HCT116 (cell line): ENCODE data around the gene FSTL4. TPM values are rescaled to one million over a fixed set of nuclear protein-coding genes. Genes with fewer than 3 reads are reported as not detected.

Source experiments
- ATAC-seq: fragments of 200-7000 bp; cut with Tn5 transposase; 2 replicates; pipeline ENCODE4 v1.9.1; 2020; ENCODE audit warnings: mild to moderate bottlenecking, moderate library complexity
- BruUV-seq: library from RNA; stranded (reverse); fragments of 400-500 nt; replicated peaks from 2 replicates; lab custom pipeline; 2021; lab: Mats Ljungman, UMichigan
- CTCF ChIA-PET: fragments of 300-600 bp; sonication (Branson Sonifier 250); formaldehyde crosslinking; loops from one replicate; lab custom pipeline; 2021; ENCODE audit warnings: antibody characterized with exemption; lab: Charles Lee
- POLR2A ChIA-PET: fragments of 300-600, 350-600 bp; sonication (Branson Sonifier 250); formaldehyde crosslinking; loops from one replicate; lab custom pipeline; 2021; ENCODE audit warnings: antibody characterized with exemption; lab: Charles Lee
- RAD21 ChIA-PET, 2 experiments: fragments of 300-600 bp; sonication (Branson Sonifier 250); formaldehyde crosslinking; loops; one replicate each; lab custom pipeline; 2023; ENCODE audit warnings: low total read pairs in 2 of 2; ENCODE audit not compliant: uncharacterized antibody in 2 of 2, unreplicated experiment in 2 of 2, low non-redundant PET in 1 of 2; lab: Charles Lee
- DNase-seq: peaks from one replicate; pipeline ENCODE4 v3.0.0-alpha.2; 2010; ENCODE audit warnings: low read depth, low spot score
- H2AFZ ChIP-seq: fragments of 200-600 bp; shearing (Covaris generic), sonication (generic); 2 replicates; pipeline ENCODE4 v1.6.1; 2017; ENCODE audit warnings: low read depth, mixed run types, mixed read lengths, antibody characterized with exemption, low read length; ENCODE audit not compliant: poor library complexity, severe bottlenecking
- H3K27ac ChIP-seq: 2 replicates; pipeline ENCODE4 v1.5.1; 2012; ENCODE audit warnings: low read depth, low read length
- H3K27me3 ChIP-seq: fragments of 200-600 bp; sonication (generic); 2 replicates; pipeline ENCODE4 v1.6.1; 2016; ENCODE audit warnings: mixed run types, low read length, mixed read lengths; ENCODE audit not compliant: insufficient read depth
- H3K36me3 ChIP-seq, 2 experiments: fragments of 200-500 bp in 1 of 2; fragments of 200-600 bp in 1 of 2; sonication (Bioruptor generic) in 1 of 2; sonication (generic) in 1 of 2; 2 replicates each; pipeline versions ENCODE4 v1.5.1 to v1.6.1; 2014 to 2016; ENCODE audit warnings: low read length in 2 of 2, inconsistent platforms in 1 of 2, mixed read lengths in 1 of 2, mixed run types in 1 of 2; ENCODE audit not compliant: insufficient read depth in 2 of 2, control insufficient read depth in 1 of 2
- H3K4me1 ChIP-seq, 2 experiments: fragments of 200-600 bp in 1 of 2; sonication (generic) in 1 of 2; 2 replicates each; pipeline versions ENCODE4 v1.5.1 to v1.6.1; 2012 to 2017; ENCODE audit warnings: low read length in 2 of 2, inconsistent platforms in 1 of 2, mild to moderate bottlenecking in 1 of 2, mixed read lengths in 1 of 2, mixed run types in 1 of 2, moderate library complexity in 1 of 2; ENCODE audit not compliant: insufficient read depth in 2 of 2, control insufficient read depth in 1 of 2
- H3K4me2 ChIP-seq: fragments of 200-600 bp; sonication (generic); 2 replicates; pipeline ENCODE4 v1.6.1; 2017; ENCODE audit warnings: mixed run types, low read length, mixed read lengths
- H3K4me3 ChIP-seq, 2 experiments: fragments of 200-600 bp in 1 of 2; sonication (generic) in 1 of 2; replicated peaks in 1 of 2; 2 replicates each; pipeline ENCODE4 v1.5.1; 2011 to 2016; ENCODE audit warnings: low read length in 2 of 2, control low read depth in 1 of 2, low read depth in 1 of 2, mild to moderate bottlenecking in 1 of 2, mixed read lengths in 1 of 2, mixed run types in 1 of 2
- H3K79me2 ChIP-seq: fragments of 200-600 bp; sonication (generic); 2 replicates; pipeline ENCODE4 v1.6.1; 2017; ENCODE audit warnings: mild to moderate bottlenecking, mixed run types, low read length, moderate library complexity, mixed read lengths; ENCODE audit not compliant: insufficient read depth
- H3K9ac ChIP-seq: fragments of 200-600 bp; sonication (generic); 2 replicates; pipeline ENCODE4 v1.6.1; 2016; ENCODE audit warnings: low read length, mixed read lengths
- H3K9me2 ChIP-seq: fragments of 200-600 bp; sonication (generic), shearing (Covaris generic); 2 replicates; pipeline ENCODE4 v1.6.1; 2017; ENCODE audit warnings: mixed run types, mild to moderate bottlenecking, moderate library complexity; ENCODE audit not compliant: insufficient read depth
- H3K9me3 ChIP-seq, 2 experiments: fragments of 200-500 bp in 1 of 2; fragments of 200-600 bp in 1 of 2; sonication (Bioruptor generic) in 1 of 2; sonication (generic) in 1 of 2; 2 replicates each; pipeline ENCODE4 v1.6.1; 2014 to 2017; ENCODE audit warnings: low read length in 2 of 2, mixed read lengths in 2 of 2, inconsistent platforms in 1 of 2, low read depth in 1 of 2, mild to moderate bottlenecking in 1 of 2, mixed run types in 1 of 2, moderate library complexity in 1 of 2; ENCODE audit not compliant: control insufficient read depth in 1 of 2, insufficient read depth in 1 of 2
- H4K20me1 ChIP-seq: fragments of 200-600 bp; sonication (generic), shearing (Covaris generic); 2 replicates; pipeline ENCODE4 v1.6.1; 2017; ENCODE audit warnings: mixed run types, mild to moderate bottlenecking, moderate library complexity; ENCODE audit not compliant: insufficient read depth
- CBX3 ChIP-seq: IDR thresholded peaks from 2 replicates; pipeline ENCODE4 v1.6.1; 2012; ENCODE audit warnings: low read depth
- CEBPB ChIP-seq: IDR thresholded peaks from 2 replicates; pipeline ENCODE4 v1.6.1; 2012; ENCODE audit warnings: low read depth
- EGR1 ChIP-seq: IDR thresholded peaks from 2 replicates; pipeline ENCODE4 v1.6.1; 2012; ENCODE audit warnings: low read depth
- EZH2phosphoT487 ChIP-seq: fragments of 200-600 bp; IDR thresholded peaks from 2 replicates; pipeline ENCODE4 v1.6.1; 2018; ENCODE audit warnings: antibody characterized with exemption, borderline replicate concordance
- FOSL1 ChIP-seq: IDR thresholded peaks from 2 replicates; pipeline ENCODE4 v1.6.1; 2012; ENCODE audit warnings: low read depth
- POLR2A ChIP-seq: IDR thresholded peaks from 2 replicates; pipeline ENCODE4 v1.7.0; 2011; ENCODE audit warnings: borderline replicate concordance; ENCODE audit not compliant: insufficient read depth, insufficient read length; ENCODE audit errors: extremely low read depth
- POLR2AphosphoS5 ChIP-seq: IDR thresholded peaks from 2 replicates; pipeline ENCODE4 v1.6.1; 2011; ENCODE audit warnings: mild to moderate bottlenecking, low read depth, low read length, moderate library complexity
- RAD21 ChIP-seq: IDR thresholded peaks from 2 replicates; pipeline ENCODE4 v1.6.1; 2012; ENCODE audit warnings: low read depth, mild to moderate bottlenecking
- SIN3A ChIP-seq: IDR thresholded peaks from 2 replicates; pipeline ENCODE4 v1.6.1; 2012; ENCODE audit warnings: low read depth
- SP1 ChIP-seq: IDR thresholded peaks from 2 replicates; pipeline ENCODE4 v1.6.1; 2012; ENCODE audit warnings: low read depth
- SRF ChIP-seq: IDR thresholded peaks from 2 replicates; pipeline ENCODE4 v1.6.1; 2012; ENCODE audit warnings: low read depth
- TCF7L2 ChIP-seq: IDR thresholded peaks from 2 replicates; pipeline ENCODE4 v1.7.0; 2011; ENCODE audit warnings: borderline replicate concordance, inconsistent platforms; ENCODE audit not compliant: insufficient read depth, insufficient read length; ENCODE audit errors: extremely low read depth
- YY1 ChIP-seq: IDR thresholded peaks from 2 replicates; pipeline ENCODE4 v1.6.1; 2011; ENCODE audit warnings: low read length, low read depth, moderate library complexity, mild to moderate bottlenecking; ENCODE audit not compliant: insufficient replicate concordance; ENCODE audit errors: extremely low read depth
- ZFX ChIP-seq: fragments of 450-650 bp; IDR thresholded peaks from 2 replicates; pipeline ENCODE4 v1.6.1; 2017
- ZNF274 ChIP-seq: fragments of 200-500 bp; sonication (Bioruptor generic); IDR thresholded peaks from 2 replicates; pipeline ENCODE4 v1.6.1; 2014; ENCODE audit warnings: mild to moderate bottlenecking, low read depth, low read length, inconsistent platforms
- intact Hi-C: fragments of 100-400 bp; cut with micrococcal nuclease; formaldehyde crosslinking; loops from 2 replicates; pipeline ENCODE4 v1.10.0; 2022
- total RNA-seq: library from RNA; stranded (reverse); gene quantifications from one replicate; pipeline ENCODE4 v1.2.1, GENCODE V29; 2021; ENCODE audit not compliant: unreplicated experiment
- TF ChIP-seq, protein P1 (sequence below), 3 experiments: fragments of 200-600 bp in 1 of 3; sonication (generic) in 1 of 3; IDR thresholded peaks in 2 of 3; conservative IDR thresholded peaks in 1 of 3; 2 replicates each; pipeline ENCODE4 v1.5.1; 2012 to 2017; ENCODE audit warnings: low read depth in 2 of 3, low read length in 2 of 3, antibody characterized with exemption in 1 of 3, borderline replicate concordance in 1 of 3, control low read depth in 1 of 3, mild to moderate bottlenecking in 1 of 3, mixed read lengths in 1 of 3, mixed run types in 1 of 3, moderate library complexity in 1 of 3; ENCODE audit not compliant: insufficient read depth in 1 of 3
- TF ChIP-seq, protein P2 (sequence below): IDR thresholded peaks from 2 replicates; pipeline ENCODE4 v1.6.1; 2011; ENCODE audit warnings: mild to moderate bottlenecking, low read length, moderate library complexity; ENCODE audit not compliant: insufficient replicate concordance; ENCODE audit errors: extremely low read depth
- TF ChIP-seq, protein P3 (sequence below): IDR thresholded peaks from 2 replicates; pipeline ENCODE4 v1.6.1; 2012; ENCODE audit warnings: low read depth
- TF ChIP-seq, protein P4 (sequence below): IDR thresholded peaks from 2 replicates; pipeline ENCODE4 v1.6.1; 2012
- TF ChIP-seq, protein P5 (sequence below): IDR thresholded peaks from 2 replicates; pipeline ENCODE4 v1.6.1; 2012

Gene FSTL4
- total RNA-seq, 1 experiment from 2014 or later, result 0.37 TPM

DNA sequence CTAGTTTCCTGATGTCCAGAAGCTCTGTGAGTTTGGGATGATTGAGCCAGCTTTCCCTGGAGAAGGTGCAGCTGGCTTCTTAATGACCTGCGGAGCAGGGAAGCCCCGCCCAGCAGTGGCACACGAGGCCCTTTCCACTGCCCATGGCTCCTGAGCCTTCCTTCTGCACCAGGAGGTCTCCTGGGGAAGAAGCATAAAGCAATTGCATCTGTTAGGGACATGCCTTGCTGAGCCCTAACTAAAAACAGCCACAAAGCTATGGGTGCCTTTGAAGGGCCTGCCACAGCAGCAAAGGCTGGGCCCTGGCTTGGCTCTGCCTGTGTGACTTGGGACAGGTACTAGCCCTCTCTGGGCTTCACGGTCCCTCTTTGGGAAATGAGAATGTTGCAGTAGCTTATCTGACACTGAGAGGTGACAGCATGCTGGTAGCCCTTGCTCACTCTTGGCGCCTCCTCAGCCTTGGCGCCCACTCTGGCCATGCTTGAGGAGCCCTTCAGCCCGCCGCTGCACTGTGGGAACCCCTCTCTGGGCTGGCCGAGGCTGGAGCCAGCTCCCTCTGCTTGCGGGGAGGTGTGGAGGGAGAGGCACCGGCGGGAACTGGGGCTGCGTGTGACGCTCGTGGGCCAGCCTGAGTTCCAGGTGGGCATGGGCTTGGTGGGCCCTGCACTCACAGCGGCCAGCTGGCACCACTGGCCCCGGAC lies 218.4 kb downstream of the FSTL4 start:
- no peak overlapping the region for H3K4me3 ChIP-seq

More for the DNA sequence above, 218.4 kb downstream of the FSTL4 start:
- Histone ChIP-seq H3K9me2 (no peaks in the 10 kb centered on the region), H3K9ac (no peak overlapping the region), H3K79me2 (no peaks in the 10 kb centered on the region), H3K9me3 (no peaks in the 10 kb centered on the region), H3K36me3 (no peaks in the 10 kb centered on the region), H3K27me3 (peaks cover 10% of the 10 kb centered on the region), H2AFZ (no peak overlapping the region), H3K4me1 (no peaks in the 10 kb centered on the region), H3K4me2 (no peak overlapping the region), H3K27ac (no peak overlapping the region), H4K20me1 (no peaks in the 10 kb centered on the region)
- intact Hi-C loops, result no loop called here
- TF ChIP-seq POLR2AphosphoS5, result no peak
- TF ChIP-seq, protein P1, sequence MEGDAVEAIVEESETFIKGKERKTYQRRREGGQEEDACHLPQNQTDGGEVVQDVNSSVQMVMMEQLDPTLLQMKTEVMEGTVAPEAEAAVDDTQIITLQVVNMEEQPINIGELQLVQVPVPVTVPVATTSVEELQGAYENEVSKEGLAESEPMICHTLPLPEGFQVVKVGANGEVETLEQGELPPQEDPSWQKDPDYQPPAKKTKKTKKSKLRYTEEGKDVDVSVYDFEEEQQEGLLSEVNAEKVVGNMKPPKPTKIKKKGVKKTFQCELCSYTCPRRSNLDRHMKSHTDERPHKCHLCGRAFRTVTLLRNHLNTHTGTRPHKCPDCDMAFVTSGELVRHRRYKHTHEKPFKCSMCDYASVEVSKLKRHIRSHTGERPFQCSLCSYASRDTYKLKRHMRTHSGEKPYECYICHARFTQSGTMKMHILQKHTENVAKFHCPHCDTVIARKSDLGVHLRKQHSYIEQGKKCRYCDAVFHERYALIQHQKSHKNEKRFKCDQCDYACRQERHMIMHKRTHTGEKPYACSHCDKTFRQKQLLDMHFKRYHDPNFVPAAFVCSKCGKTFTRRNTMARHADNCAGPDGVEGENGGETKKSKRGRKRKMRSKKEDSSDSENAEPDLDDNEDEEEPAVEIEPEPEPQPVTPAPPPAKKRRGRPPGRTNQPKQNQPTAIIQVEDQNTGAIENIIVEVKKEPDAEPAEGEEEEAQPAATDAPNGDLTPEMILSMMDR (IDR thresholded peaks at IDR 0.05 in 2 of 3, conservative IDR thresholded peaks at IDR 0.05 in 1 of 3; ENCODE audit: borderline replicate concordance in 1 of 3, insufficient read depth in 1 of 3, low read depth in 2 of 3, low read length in 2 of 3), result no peak
- no peak for TF ChIP-seq TCF7L2
- no peak for TF ChIP-seq RAD21
- no peak for TF ChIP-seq EGR1
- TF ChIP-seq ZFX, result no peak
- TF ChIP-seq, protein P2, sequence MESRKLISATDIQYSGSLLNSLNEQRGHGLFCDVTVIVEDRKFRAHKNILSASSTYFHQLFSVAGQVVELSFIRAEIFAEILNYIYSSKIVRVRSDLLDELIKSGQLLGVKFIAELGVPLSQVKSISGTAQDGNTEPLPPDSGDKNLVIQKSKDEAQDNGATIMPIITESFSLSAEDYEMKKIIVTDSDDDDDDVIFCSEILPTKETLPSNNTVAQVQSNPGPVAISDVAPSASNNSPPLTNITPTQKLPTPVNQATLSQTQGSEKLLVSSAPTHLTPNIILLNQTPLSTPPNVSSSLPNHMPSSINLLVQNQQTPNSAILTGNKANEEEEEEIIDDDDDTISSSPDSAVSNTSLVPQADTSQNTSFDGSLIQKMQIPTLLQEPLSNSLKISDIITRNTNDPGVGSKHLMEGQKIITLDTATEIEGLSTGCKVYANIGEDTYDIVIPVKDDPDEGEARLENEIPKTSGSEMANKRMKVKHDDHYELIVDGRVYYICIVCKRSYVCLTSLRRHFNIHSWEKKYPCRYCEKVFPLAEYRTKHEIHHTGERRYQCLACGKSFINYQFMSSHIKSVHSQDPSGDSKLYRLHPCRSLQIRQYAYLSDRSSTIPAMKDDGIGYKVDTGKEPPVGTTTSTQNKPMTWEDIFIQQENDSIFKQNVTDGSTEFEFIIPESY, result no peak
- TF ChIP-seq FOSL1, result no peak
- TF ChIP-seq SRF, result no peak
- TF ChIP-seq YY1, result no peak
- no peak for TF ChIP-seq CBX3
- TF ChIP-seq EZH2phosphoT487, result no peak
- TF ChIP-seq, protein P3, sequence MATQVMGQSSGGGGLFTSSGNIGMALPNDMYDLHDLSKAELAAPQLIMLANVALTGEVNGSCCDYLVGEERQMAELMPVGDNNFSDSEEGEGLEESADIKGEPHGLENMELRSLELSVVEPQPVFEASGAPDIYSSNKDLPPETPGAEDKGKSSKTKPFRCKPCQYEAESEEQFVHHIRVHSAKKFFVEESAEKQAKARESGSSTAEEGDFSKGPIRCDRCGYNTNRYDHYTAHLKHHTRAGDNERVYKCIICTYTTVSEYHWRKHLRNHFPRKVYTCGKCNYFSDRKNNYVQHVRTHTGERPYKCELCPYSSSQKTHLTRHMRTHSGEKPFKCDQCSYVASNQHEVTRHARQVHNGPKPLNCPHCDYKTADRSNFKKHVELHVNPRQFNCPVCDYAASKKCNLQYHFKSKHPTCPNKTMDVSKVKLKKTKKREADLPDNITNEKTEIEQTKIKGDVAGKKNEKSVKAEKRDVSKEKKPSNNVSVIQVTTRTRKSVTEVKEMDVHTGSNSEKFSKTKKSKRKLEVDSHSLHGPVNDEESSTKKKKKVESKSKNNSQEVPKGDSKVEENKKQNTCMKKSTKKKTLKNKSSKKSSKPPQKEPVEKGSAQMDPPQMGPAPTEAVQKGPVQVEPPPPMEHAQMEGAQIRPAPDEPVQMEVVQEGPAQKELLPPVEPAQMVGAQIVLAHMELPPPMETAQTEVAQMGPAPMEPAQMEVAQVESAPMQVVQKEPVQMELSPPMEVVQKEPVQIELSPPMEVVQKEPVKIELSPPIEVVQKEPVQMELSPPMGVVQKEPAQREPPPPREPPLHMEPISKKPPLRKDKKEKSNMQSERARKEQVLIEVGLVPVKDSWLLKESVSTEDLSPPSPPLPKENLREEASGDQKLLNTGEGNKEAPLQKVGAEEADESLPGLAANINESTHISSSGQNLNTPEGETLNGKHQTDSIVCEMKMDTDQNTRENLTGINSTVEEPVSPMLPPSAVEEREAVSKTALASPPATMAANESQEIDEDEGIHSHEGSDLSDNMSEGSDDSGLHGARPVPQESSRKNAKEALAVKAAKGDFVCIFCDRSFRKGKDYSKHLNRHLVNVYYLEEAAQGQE, result no peak
- TF ChIP-seq, protein P4, sequence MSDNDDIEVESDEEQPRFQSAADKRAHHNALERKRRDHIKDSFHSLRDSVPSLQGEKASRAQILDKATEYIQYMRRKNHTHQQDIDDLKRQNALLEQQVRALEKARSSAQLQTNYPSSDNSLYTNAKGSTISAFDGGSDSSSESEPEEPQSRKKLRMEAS, result no peak
- TF ChIP-seq SP1, result no peak
- no peak for TF ChIP-seq CEBPB
- TF ChIP-seq, protein P5, sequence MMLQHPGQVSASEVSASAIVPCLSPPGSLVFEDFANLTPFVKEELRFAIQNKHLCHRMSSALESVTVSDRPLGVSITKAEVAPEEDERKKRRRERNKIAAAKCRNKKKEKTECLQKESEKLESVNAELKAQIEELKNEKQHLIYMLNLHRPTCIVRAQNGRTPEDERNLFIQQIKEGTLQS, result no peak
- TF ChIP-seq SIN3A, result no peak
- no peak for TF ChIP-seq POLR2A
- no peak for TF ChIP-seq ZNF274
- DNase-seq (no peak), ATAC-seq (no peak)
- no TSS peak for BruUV-seq
- POLR2A ChIA-PET, result no interaction called here
- RAD21 ChIA-PET, result no interaction called here
- CTCF ChIA-PET, result no interaction called here
